ENCODE data around the gene CDKN2B-AS1. TPM values are rescaled to one million over a fixed set of nuclear protein-coding genes. Genes with fewer than 3 reads are reported as not detected.

Gene CDKN2B-AS1
- total RNA-seq, 4 donors from 2014 or later: 0.72 to 0.93 TPM; not detected in 2

GRCh38 chr9:22129133-22129532 lies 134.5 kb downstream of the CDKN2B-AS1 start:
- TF ChIP-seq CTCF (IDR thresholded peaks at IDR 0.05): no peak
- ATAC-seq (ENCODE audit: low FRiP score) (no peak), DNase-seq (ENCODE audit: low spot score) (no peak)

GRCh38 chr9:22129633-22130032 lies 135.0 kb downstream of the CDKN2B-AS1 start:
- no peak for ATAC-seq (ENCODE audit: low FRiP score)
- TF ChIP-seq CTCF (IDR thresholded peaks at IDR 0.05): no peak

GRCh38 chr9:22131817-22132216 lies 137.2 kb downstream of the CDKN2B-AS1 start:
- no peak for ATAC-seq (ENCODE audit: low FRiP score)
- no peak for TF ChIP-seq CTCF (IDR thresholded peaks at IDR 0.05)
- no peak for DNase-seq (ENCODE audit: low spot score)

More at GRCh38 chr9:22129633-22130032, 135.0 kb downstream of the CDKN2B-AS1 start:
- no peak for DNase-seq (ENCODE audit: low spot score)

- DNase-seq (ENCODE audit: low spot score) (no peak), ATAC-seq (ENCODE audit: low FRiP score) (no peak)
- no peak for TF ChIP-seq CTCF (IDR thresholded peaks at IDR 0.05)
Observed at GRCh38 chr9:22134390-22134789, 139.8 kb downstream of the CDKN2B-AS1 start.

GRCh38 chr9:22136461-22137096 lies 142.0 kb downstream of the CDKN2B-AS1 start:
- no peak for ATAC-seq (ENCODE audit: low FRiP score)
- TF ChIP-seq CTCF (IDR thresholded peaks at IDR 0.05): no peak
- no peak for DNase-seq (ENCODE audit: low spot score)

GRCh38 chr9:22138956-22139660 lies 144.5 kb downstream of the CDKN2B-AS1 start:
- DNase-seq (ENCODE audit: low spot score) (no peak), ATAC-seq (ENCODE audit: low FRiP score) (no peak)
- no peak for TF ChIP-seq CTCF (IDR thresholded peaks at IDR 0.05)

GRCh38 chr9:22141908-22142307 lies 147.3 kb downstream of the CDKN2B-AS1 start:
- DNase-seq (ENCODE audit: low spot score) (no peak), ATAC-seq (ENCODE audit: low FRiP score) (no peak)
- no peak for TF ChIP-seq CTCF (IDR thresholded peaks at IDR 0.05)

Data from omental fat pad (tissue), 4 donors.